Choroid plexus epithelial cell (primary cell): ENCODE data around the gene IFNLR1.

Experiments
- DNase-seq: peaks from one replicate; pipeline ENCODE4 v3.0.0-alpha.2; 2010; ENCODE audit warnings: low read depth
- H3K4me3 ChIP-seq: 2 replicates; pipeline ENCODE4 v1.5.1; 2011; ENCODE audit warnings: low read depth, mild to moderate bottlenecking, control low read depth, low read length, moderate library complexity
- CTCF ChIP-seq: conservative IDR thresholded peaks from 2 replicates; pipeline ENCODE4 v1.5.1; 2011; ENCODE audit warnings: low read depth, mild to moderate bottlenecking, control low read depth, inconsistent platforms, low read length, moderate library complexity

Gene IFNLR1

GRCh38 chr1:24224761-24225160 is 37.7 kb upstream of the IFNLR1 start:
- no peak for DNase-seq
- no peak for TF ChIP-seq CTCF
- no peak overlapping the region for H3K4me3 ChIP-seq

GRCh38 chr1:24224086-24224485 is 37.0 kb upstream of the IFNLR1 start:
- no peak for DNase-seq
- no peak overlapping the region for H3K4me3 ChIP-seq
- TF ChIP-seq CTCF: no peak

GRCh38 chr1:24222793-24223192 is 35.7 kb upstream of the IFNLR1 start:
- no peak overlapping the region for H3K4me3 ChIP-seq
- TF ChIP-seq CTCF: no peak

GRCh38 chr1:24222008-24222605 is 35.0 kb upstream of the IFNLR1 start:
- H3K4me3 ChIP-seq: no peak overlapping the region
- no peak for DNase-seq
- TF ChIP-seq CTCF: no peak

More at GRCh38 chr1:24222793-24223192, 35.7 kb upstream of the IFNLR1 start:
- no peak for DNase-seq

GRCh38 chr1:24221246-24221645 is 34.2 kb upstream of the IFNLR1 start:
- no peak for TF ChIP-seq CTCF
- H3K4me3 ChIP-seq: no peak overlapping the region
- DNase-seq: no peak

- no peak for TF ChIP-seq CTCF
- H3K4me3 ChIP-seq: no peak overlapping the region
- no peak for DNase-seq
Measured at GRCh38 chr1:24216276-24217074, 29.4 kb upstream of the IFNLR1 start.
